ENCODE data around the gene IL12RB1. TPM values are rescaled to one million over a fixed set of nuclear protein-coding genes. Genes with fewer than 3 reads are reported as not detected.

The IL12RB1 gene
- total RNA-seq, 1 donor from 2014 or later: not detected

DNA sequence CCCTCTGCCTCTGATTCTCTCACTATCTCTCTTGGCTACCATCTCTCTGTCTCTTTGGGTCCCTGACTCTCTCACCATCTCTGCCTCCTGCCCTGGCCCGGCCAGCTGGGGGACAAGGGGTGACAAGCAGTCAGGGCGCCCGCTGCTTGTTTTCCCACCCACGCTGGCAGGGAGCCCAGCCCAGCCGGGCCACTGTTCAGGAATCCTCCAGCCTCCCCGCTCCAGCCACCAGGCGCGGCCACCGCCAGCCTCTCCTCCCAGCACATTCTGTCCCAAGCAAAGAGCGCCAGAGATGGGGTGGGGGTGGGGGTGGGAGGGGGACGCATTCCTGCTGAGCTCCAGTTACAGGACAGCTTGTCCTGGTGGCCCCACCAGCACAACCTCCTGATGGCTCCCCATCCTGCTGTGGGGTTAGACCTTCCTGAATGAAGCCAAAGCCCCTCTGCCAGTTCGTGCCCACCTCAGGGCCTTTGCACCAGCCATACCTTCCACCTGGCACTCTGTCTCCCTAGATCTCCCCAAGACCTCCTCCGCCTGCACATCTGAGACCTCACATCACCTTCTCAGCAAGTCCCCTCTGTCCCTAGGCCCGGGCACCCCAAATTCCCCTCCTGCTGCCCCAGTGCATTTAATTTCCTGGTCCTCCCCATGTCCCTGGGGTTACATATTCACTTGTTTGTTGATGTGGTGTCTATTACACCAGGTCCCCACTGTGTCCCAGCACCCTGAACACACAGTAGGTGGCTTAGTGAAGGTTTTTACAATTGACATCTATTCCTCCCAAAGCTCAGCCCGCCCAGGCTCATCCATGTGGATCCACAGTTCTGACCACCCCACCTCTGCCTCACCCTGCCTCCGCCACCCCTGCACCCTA lies 66.3 kb downstream of the IL12RB1 start:
- TF ChIP-seq, protein P1, sequence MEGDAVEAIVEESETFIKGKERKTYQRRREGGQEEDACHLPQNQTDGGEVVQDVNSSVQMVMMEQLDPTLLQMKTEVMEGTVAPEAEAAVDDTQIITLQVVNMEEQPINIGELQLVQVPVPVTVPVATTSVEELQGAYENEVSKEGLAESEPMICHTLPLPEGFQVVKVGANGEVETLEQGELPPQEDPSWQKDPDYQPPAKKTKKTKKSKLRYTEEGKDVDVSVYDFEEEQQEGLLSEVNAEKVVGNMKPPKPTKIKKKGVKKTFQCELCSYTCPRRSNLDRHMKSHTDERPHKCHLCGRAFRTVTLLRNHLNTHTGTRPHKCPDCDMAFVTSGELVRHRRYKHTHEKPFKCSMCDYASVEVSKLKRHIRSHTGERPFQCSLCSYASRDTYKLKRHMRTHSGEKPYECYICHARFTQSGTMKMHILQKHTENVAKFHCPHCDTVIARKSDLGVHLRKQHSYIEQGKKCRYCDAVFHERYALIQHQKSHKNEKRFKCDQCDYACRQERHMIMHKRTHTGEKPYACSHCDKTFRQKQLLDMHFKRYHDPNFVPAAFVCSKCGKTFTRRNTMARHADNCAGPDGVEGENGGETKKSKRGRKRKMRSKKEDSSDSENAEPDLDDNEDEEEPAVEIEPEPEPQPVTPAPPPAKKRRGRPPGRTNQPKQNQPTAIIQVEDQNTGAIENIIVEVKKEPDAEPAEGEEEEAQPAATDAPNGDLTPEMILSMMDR (conservative IDR thresholded peaks at IDR 0.05; ENCODE audit: low read depth, low read length): no peak
- no peak overlapping the region for H3K4me3 ChIP-seq (ENCODE audit: low read depth, low read length)
- DNase-seq (ENCODE audit: low read depth): no peak

DNA sequence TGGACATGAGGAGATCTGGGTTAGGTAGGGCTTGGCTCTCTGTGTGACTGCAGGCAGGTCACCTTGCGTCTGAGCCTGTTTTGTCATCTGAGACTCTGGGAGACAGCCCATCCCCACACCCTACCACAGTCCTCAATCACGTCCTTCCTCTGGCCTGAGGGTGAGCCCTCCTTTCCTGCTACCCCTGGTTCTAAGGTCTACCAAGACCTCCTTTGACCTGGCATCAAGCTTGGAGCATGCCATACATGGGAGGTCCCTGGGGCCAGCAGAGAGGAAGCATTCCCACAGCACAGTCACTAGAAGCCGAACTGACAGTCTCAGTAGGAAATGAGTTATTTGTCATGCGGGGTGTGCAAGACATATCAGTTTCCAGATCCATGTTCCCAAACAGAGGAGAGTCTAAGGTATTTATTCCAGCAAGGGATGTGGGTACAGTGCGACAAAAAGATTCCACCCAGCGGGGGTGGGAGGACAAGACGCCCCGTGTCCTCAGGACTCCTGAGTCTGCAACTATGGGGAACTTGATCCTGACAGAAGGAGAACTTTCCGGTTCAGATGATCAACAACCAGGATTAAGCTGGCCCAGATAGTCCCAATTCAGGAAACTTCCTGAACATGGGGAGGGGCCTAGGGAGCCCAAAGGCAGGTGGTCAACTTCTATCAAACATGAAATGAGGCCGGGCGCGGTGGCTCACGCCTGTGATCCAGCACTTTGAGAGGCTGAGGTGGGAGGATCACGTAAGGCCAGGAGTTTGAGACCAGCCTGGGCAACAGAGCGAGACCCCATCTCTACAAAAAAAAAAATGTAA lies 69.3 kb downstream of the IL12RB1 start:
- TF ChIP-seq, protein P1 (conservative IDR thresholded peaks at IDR 0.05; ENCODE audit: low read depth, low read length): no peak
- no peak overlapping the region for H3K4me3 ChIP-seq (ENCODE audit: low read depth, low read length)
- no peak for DNase-seq (ENCODE audit: low read depth)

DNA sequence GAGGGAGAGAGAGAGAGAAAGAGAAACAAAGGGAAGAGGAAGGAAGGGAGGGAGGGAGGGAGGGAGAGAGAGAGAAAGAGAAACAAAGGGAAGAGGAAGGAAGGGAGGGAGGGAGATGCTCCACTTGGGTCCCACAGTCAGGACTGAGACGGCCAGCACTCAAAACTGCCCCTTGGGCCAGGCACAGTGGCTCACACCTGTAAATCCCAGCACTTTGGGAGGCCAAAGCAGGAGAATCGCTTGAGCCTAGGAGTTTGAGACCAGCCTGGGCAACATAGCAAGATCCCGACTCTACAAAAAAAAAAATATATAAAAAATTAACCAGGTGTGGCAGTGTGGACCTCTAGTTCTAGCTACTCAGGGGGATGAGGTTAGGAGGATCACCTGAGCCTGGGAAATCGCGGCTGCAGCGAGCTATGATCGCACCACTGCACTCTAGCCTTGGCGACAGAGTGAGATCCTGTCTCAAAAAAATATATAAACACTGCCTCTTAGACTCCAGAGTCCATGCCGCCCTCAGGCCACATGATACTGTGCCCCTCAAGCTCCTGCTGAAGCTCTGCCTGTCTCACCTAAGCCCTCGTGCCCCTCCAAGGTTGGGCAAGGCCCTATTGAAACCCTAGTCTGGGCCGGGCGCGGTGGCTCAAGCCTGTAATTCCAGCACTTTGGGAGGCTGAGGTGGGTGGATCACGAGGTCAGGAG lies 70.4 kb downstream of the IL12RB1 start:
- no peak overlapping the region for H3K4me3 ChIP-seq (ENCODE audit: low read depth, low read length)
- DNase-seq (ENCODE audit: low read depth): no peak
- TF ChIP-seq, protein P1 (conservative IDR thresholded peaks at IDR 0.05; ENCODE audit: low read depth, low read length): no peak

DNA sequence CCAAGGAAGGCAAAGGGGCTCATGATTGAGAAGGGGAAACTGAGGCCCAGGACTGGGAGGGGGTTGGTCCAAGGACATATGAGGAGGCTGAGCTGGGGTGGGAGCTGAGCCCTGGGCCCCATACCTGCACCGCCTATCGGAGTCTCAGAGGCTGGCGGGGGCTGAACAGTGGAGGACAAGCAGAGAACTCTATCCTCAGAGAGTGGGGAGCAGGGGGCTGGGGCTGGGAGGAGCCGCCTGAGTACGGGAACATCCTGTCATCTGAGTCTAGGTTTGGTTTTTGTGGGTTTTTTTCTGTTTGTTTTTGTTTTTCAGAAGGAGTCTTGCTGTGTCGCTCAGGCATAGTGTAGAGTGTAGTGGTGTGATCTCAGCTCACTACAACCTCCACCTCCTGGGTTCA lies 72.5 kb downstream of the IL12RB1 start:
- TF ChIP-seq, protein P1 (conservative IDR thresholded peaks at IDR 0.05; ENCODE audit: low read depth, low read length): no peak

DNA sequence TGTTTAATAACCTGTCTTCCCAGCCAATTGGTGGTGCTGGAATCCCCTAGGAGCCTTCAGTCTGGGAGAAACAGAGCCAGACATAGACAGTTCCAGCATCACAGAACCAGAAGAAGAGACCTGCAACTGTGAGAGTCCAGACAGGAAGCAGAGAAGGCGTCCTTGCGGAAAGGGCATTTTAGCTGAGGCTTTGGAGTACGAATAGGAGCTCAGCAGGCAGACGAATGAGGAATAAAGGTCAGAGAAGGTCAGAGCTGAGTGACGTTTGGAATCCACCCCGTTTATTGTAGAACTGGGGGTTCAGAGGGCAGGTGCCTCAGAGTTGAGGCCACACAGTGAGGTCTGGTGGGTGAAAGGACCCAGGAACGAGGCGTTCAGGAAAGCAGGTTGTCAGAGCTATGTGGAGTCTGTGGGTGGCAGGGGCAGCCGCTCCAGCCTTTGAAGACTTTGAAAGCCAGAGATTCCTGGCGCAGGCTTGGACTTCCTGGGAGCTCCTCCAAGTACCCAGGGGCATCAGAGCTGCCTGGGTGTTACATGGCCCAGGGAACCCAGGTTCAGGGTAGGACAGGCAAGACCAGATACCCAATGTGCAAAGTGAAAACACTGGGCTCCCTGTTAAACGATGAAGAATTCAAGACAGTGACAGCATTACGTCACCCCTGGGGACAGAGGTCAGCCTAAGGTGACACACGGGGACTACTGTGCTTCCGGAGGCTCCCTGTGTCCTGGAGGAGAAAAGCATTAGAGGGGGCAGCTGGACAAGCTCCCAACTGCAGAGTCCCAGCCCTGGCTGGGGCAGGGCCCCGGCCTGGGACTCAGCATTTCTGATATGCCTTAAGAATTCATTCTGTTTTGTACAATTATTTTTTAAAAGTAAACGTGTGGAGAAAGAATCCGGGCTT lies 73.3 kb downstream of the IL12RB1 start:
- no peak overlapping the region for H3K4me3 ChIP-seq (ENCODE audit: low read depth, low read length)
- no peak for DNase-seq (ENCODE audit: low read depth)
- TF ChIP-seq, protein P1 (conservative IDR thresholded peaks at IDR 0.05; ENCODE audit: low read depth, low read length): no peak

More for the DNA sequence above, 72.5 kb downstream of the IL12RB1 start:
- DNase-seq (ENCODE audit: low read depth): no peak
- no peak overlapping the region for H3K4me3 ChIP-seq (ENCODE audit: low read depth, low read length)

DNA sequence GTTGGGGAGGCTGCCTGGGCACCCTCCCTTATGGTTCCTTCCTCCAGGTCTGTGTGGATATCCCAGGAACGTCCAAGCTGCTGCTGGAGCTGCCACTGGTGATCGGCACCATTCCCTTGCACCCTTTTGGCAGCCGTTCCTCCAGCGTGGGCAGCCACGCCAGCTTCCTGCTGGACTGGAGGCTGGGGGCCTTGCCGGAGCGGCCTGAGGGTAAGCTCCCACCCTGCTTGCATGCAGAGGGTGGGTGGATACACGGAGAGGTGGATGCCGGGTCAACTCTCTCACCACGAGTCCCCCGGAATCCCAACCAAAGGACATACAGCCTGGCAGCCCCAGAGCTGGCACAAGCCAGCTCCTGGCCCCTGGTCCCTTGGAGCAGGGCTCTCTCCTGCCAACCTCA lies 76.6 kb downstream of the IL12RB1 start:
- no peak for DNase-seq (ENCODE audit: low read depth)
- no peak overlapping the region for H3K4me3 ChIP-seq (ENCODE audit: low read depth, low read length)
- TF ChIP-seq, protein P1 (conservative IDR thresholded peaks at IDR 0.05; ENCODE audit: low read depth, low read length): no peak

Data from epithelial cell of proximal tubule (primary cell).